Activated CD4-positive, CD25-positive, alpha-beta regulatory T cell treated with anti-CD3 and anti-CD28 coated beads, Interleukin-2, amount 50 U/mL, for 16 hours (primary cell): ENCODE measurements around the gene SLC38A7.
"Not testable (repeated sequence)": the region's sequence is repeated elsewhere in the genome, so short reads cannot be mapped to it uniquely, and the experiment has no call there.

ENCODE experiments used
- DNase-seq: peaks from one replicate; pipeline ENCODE4 v3.0.0-alpha.2; 2020; ENCODE audit warnings: low read depth, low spot score

SLC38A7 gene

GRCh38 chr16:58637021-58637420, 47.5 kb downstream of the SLC38A7 start:
- not testable (repeated sequence) for DNase-seq

- no peak for DNase-seq
Observed at GRCh38 chr16:58636466-58636865, 48.1 kb downstream of the SLC38A7 start.

GRCh38 chr16:58635502-58635901, 49.1 kb downstream of the SLC38A7 start:
- no peak for DNase-seq

GRCh38 chr16:58634265-58634802, 50.2 kb downstream of the SLC38A7 start:
- DNase-seq, result no peak

- DNase-seq, result peak; percentile 93
Observed at GRCh38 chr16:58629733-58630640, 54.6 kb downstream of the SLC38A7 start, which contains the start of gene CNOT1. TSS of gene CNOT1 (minus strand) at chr16:58629826. CDS start at chr16:58599337, 30,489 bp downstream.

- peak; percentile 40 for DNase-seq
Observed at GRCh38 chr16:58628845-58629732, 55.5 kb downstream of the SLC38A7 start.

GRCh38 chr16:58624209-58624608, 60.4 kb downstream of the SLC38A7 start:
- DNase-seq, result no peak

- DNase-seq, result no peak
Observed at GRCh38 chr16:58620396-58620795, 64.2 kb downstream of the SLC38A7 start.

GRCh38 chr16:58615280-58615679, 69.3 kb downstream of the SLC38A7 start:
- DNase-seq, result no peak
